Measurements from ENCODE around the gene RABL6.

RABL6 gene

DNA sequence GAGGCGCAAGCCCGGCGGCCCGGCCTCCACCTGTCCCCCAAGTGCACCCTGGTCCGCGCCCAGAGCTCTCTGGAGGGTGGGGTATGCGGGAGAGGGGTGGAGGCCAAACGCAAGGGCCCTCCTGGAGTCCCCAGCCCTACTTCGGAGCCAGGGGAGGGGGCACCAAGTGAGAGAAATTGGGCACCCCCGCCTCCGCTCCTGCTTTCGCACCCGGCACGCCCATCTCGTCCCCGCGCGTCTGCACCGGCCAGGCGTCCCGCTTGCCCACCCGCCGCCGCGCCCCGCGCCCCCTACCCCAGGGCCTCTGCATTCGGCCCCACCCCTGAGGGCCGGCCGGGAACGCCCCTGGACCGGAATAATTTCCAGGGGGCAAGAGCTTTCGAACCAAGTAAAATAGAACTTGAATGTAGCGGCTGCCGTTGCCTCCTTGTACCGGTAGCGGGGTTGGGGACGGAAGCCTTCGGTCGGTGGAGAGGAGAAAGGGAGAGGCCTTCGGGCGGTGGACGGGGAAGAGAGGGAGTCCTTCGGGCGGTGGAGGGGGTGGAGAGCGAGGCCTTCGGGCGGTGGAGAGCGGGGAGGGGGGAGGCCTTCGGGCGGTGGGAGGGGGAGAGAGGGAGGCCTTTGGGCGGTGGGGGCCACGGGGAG is 40.8 kb downstream of the RABL6 start:
- peak in 1 of 2 donors; percentile 39 for DNase-seq

- DNase-seq: peak; percentile 97
Observed at GRCh38 chr9:136849038-136849959, 41.6 kb downstream of the RABL6 start, which contains the start of gene PHPT1. TSS of gene PHPT1 (plus strand) at chr9:136849409. CDS start at chr9:136849431, 22 bp downstream.

GRCh38 chr9:136849960-136850865 is 42.5 kb downstream of the RABL6 start:
- no peak for DNase-seq

DNA sequence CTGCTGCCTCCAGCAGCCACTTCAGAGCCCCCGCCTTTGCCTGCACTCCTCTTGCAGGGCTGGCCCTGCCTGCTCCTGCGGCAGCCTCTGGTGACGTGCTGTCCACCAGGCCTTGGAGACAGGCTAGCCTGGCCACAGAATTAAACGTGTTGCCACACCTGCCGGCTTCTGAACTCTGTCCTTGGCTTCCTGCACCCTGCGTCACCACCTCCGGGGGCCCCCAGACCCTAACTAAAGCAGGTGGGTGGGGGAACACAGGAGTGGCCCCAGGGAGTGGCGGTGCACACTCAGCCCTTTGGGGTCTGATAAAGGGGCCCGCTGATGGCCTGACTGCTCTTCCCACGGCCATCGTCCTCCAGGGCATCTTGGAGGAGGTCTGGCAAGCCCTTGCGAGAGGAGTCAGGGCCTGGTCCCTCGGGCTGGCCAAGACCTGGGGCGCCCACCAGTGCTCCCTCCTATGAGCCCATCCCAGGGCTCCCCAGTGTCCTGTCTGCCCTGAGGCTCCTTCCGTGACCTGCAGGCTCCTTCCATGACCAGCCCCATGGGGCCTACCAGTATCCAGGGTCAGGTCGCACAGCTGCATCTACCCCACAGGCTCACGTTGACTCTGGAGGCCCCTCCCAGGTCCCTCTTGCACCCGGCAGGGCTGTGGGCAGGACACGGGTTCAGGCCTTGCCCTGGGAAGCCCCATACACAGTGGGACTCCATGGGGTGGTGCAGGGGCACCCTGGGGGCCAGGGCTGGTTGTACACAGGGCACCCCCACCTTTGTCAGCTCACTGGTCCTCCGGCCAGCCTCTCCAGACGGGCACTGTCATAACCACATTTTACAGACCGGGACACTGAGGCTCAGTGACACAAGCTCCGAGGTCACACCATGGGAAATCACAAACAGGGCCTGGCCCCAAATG is 43.4 kb downstream of the RABL6 start:
- DNase-seq: no peak

DNA sequence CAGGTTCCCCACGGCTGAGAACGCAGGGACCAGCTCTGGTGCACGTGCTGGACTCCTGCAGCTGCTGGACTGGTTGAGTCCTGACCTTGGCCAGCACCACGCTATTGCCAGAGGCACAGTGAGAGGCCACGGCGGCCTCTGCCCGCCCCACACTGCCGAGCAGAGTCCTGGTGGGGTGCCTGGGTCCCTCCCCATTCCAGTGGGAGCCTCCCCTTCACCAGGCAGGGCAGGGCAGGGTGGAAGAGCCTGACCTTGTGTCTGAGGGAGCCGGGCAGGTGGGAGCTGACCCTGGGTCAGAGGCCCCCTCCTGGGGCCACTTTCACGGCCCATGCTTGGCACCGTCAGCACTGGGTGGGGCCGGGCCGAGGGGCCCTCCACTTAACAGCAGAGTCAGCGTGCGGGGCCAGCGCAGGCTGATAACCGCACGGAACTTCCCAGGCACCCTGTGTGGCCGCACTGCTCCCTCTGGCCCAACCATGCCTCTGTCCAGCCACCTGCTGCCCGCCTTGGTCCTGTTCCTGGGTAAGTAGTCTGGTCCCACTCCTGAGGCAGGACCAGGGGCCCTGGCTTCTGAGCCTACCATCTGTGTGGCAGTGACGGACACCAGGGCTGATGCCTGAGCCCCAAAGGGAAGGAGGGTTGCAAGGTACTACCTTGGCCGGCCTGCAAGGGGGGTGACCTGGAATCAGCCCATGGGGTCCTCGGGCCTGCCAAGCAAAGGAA is 44.4 kb downstream of the RABL6 start, which contains the start of gene MAMDC4:
Gene MAMDC4, plus strand, starts transcription at position 406 of the 723 bp plus-strand sequence. Its CDS starts 71 bp downstream, at position 477.
- no peak for DNase-seq

DNA sequence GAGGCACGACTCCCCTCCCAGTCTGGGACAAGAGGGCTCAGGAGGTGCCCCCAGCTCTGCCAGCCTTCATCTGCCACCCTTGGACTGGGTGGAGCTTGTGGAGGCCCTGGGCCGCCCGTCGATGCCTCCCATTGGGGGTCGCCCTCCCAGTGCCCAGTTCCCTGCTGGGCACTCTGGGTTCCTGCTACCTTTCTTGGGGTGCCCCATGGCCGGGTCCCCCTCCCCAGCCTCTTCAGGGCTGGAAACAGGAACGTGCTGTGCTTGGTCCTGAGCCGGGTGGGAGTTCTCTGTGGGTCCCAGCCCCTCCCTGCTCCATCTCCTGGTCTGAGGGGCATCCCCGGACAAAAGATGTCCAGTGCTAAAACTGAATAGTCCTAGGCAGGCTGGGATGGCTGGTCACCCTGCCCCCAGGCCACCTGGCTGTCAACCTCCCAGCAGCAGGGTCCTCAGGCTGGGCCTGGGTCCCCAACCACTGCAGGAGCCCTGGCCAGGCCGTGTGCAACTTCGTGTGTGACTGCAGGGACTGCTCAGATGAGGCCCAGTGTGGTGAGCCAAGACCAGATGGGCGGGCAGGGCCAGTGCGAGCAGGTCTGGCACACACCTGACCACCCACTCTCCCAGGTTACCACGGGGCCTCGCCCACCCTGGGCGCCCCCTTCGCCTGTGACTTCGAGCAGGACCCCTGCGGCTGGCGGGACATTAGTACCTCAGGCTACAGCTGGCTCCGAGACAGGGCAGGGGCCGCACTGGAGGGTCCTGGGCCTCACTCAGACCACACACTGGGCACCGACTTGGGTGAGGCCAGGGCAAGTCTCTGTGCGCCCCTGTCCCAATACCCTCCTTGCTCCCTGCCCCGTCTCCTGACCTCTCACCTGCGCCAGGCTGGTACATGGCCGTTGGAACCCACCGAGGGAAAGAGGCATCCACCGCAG is 45.2 kb downstream of the RABL6 start:
- DNase-seq: no peak

GRCh38 chr9:136853596-136854112 is 45.9 kb downstream of the RABL6 start:
- DNase-seq: no peak

DNA sequence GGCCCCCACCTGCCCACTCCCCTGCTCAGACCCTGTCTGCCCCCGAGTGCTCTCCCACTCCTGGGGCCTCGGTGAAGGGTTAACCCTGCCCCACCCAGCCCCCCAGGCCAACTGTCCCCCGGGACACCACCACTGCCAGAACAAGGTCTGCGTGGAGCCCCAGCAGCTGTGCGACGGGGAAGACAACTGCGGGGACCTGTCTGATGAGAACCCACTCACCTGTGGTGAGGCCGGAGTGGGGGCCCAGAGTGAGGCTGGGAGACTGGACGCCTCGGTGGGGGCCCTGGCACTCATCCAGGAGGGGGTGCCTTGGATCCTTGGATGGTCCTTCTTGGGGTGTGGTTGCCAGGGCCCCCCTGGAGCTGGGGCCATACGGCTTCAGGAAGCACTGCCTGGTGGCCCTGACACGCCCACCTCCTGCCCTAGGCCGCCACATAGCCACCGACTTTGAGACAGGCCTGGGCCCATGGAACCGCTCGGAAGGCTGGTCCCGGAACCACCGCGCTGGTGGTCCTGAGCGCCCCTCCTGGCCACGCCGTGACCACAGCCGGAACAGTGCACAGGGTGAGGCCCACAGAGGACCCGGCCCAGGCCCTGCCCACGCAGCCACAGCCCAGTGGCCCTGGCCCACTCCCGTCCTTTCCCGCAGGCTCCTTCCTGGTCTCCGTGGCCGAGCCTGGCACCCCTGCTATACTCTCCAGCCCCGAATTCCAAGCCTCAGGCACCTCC is 46.5 kb downstream of the RABL6 start:
- no peak for DNase-seq

DNA sequence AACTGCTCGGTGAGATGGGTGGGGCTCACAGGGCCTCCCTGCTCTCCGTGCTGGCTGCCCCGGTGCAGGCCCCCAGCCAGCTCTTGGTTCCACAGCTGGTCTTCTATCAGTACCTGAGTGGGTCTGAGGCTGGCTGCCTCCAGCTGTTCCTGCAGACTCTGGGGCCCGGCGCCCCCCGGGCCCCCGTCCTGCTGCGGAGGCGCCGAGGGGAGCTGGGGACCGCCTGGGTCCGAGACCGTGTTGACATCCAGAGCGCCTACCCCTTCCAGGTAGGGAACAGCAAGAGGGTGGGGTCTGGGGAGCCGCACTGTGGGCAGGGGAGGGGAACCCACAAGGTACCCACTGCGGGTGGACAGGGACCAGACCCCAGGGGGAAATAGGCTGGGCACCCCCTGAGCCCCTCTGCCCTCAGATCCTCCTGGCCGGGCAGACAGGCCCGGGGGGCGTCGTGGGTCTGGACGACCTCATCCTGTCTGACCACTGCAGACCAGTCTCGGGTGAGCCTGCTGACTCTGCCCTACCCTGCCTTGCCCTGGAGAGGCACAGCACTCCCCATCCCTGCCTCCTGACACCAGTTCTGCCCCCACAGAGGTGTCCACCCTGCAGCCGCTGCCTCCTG is 47.2 kb downstream of the RABL6 start:
- no peak for DNase-seq

DNA sequence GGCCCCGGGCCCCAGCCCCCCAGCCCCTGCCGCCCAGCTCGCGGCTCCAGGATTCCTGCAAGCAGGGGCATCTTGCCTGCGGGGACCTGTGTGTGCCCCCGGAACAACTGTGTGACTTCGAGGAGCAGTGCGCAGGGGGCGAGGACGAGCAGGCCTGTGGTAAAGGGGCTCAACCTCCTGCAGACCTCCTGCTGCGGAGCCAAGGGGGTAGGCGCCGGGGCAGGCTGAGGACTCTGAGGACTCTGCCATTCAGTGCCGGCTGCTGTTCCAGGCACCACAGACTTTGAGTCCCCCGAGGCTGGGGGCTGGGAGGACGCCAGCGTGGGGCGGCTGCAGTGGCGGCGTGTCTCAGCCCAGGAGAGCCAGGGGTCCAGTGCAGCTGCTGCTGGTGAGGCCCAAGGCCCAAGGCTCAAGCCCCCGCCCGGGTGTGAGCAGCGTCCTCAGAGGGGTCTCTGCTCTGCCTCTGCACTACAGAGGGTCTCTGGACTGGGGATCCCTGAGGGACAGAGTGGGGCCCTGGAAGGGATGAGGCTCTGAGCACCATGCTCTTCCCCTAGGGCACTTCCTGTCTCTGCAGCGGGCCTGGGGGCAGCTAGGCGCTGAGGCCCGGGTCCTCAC is 47.8 kb downstream of the RABL6 start:
- DNase-seq: no peak

DNA sequence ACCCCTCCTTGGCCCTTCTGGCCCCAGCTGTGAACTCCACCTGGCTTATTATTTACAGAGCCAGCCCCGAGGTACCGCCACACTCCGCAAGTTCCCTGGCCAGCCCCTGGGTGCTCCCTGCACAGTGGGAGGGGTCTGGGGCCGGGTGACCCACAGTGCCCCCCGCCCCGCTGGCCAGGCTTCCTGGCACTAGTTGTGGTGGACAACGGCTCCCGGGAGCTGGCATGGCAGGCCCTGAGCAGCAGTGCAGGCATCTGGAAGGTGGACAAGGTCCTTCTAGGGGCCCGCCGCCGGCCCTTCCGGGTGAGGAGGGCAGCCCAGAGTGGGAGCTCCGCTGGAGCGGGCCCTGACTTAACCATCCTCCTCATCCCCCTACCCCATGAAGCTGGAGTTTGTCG is 48.3 kb downstream of the RABL6 start:
- no peak for DNase-seq

DNA sequence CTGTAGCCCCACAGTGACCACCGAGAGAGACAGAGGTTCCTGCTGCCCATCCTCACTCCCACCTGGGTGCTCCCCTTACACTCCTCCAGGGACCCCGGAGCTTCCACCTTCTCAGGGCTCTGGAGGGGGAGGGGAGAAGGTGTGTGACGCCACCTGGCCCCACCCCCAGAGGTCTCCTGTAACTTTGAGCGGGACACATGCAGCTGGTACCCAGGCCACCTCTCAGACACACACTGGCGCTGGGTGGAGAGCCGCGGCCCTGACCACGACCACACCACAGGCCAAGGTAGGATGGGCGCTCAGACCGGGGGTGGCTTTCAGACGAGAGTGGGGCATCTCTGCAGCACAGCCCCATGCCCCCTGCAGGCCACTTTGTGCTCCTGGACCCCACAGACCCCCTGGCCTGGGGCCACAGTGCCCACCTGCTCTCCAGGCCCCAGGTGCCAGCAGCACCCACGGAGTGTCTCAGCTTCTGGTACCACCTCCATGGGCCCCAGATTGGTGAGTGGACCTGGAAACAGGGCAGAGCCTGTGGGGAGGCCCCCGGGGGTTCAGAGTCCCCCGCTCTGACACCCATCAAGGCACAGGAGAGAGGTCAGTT is 48.9 kb downstream of the RABL6 start:
- no peak for DNase-seq

GRCh38 chr9:136857166-136857565 is 49.4 kb downstream of the RABL6 start:
- DNase-seq: no peak

DNA sequence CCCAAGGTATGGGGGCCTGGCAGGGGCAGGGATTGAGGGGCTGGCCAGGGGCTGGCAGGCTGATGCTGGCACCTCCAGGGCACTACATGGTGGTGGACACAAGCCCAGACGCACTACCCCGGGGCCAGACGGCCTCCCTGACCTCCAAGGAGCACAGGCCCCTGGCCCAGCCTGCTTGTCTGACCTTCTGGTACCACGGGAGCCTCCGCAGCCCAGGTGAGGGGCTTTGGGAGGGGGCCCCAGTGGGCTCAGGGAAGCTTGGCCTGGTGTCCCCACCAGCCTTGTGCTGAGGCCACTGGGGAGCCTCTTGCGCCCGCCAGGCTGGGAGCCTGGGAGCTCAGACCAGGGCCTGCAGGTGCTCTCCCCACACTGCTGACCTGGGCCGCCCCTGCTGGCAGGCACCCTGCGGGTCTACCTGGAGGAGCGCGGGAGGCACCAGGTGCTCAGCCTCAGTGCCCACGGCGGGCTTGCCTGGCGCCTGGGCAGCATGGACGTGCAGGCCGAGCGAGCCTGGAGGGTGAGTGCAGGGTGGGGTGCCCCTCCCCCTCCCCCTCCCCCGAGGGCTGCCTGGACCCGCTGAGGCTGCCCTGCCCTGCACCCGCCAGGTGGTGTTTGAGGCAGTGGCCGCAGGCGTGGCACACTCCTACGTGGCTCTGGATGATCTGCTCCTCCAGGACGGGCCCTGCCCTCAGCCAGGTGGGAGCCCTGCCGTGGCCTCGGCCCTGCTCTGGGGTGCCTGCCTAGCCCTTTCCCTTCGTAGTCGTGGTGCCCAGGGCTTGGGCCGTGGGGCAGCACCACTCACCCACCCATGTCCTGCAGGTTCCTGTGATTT is 50.0 kb downstream of the RABL6 start:
- no peak for DNase-seq

- DNase-seq: no peak
Observed at GRCh38 chr9:136858452-136858843, 50.7 kb downstream of the RABL6 start.

Measured in CD4-positive, alpha-beta T cell treated with Interleukin-1 beta for 1 hour (primary cell).